ENCODE data around the gene TULP1. TPM values are rescaled to one million over a fixed set of nuclear protein-coding genes. Genes with fewer than 3 reads are reported as not detected.
"Not testable (repeated sequence)": the region's sequence is repeated elsewhere in the genome, so short reads cannot be mapped to it uniquely, and the experiment has no call there.

The TULP1 gene
- total RNA-seq (2014; rRNA removed; shearing (Covaris generic); ENCODE audit: low replicate concordance) = not detected in 2 replicates

- Histone ChIP-seq H3K9me3 (no peaks in the 10 kb centered on the region), H3K36me3 (no peaks in the 10 kb centered on the region), H3K4me3 (no peak within 1 kb of the TSS), H3K27me3 (no peaks in the 10 kb centered on the region)
- no peak for DNase-seq
Measured at GRCh38 chr6:35512740-35513139, at the start of gene TULP1. Gene TULP1, minus strand, starts transcription at chr6:35512896. Its CDS starts 38 bp downstream, at chr6:35512858.

GRCh38 chr6:35562060-35562459, 49.4 kb upstream of the TULP1 start:
- H3K9me3 ChIP-seq = no peaks in the 10 kb centered on the region
- peaks cover 21% of the 10 kb centered on the region for H3K27me3 ChIP-seq
- DNase-seq = no peak
- no peak overlapping the region for H3K4me3 ChIP-seq
- no peaks in the 10 kb centered on the region for H3K36me3 ChIP-seq

GRCh38 chr6:35561113-35561512, 48.4 kb upstream of the TULP1 start:
- Histone ChIP-seq H3K36me3 (no peaks in the 10 kb centered on the region), H3K4me3 (no peak overlapping the region), H3K9me3 (no peaks in the 10 kb centered on the region), H3K27me3 (peaks cover 21% of the 10 kb centered on the region)
- no peak for DNase-seq

- H3K9me3 ChIP-seq = no peaks in the 10 kb centered on the region
- H3K27me3 ChIP-seq = peaks cover under 1% of the 10 kb centered on the region; the same call in 1 of the 2 replicates
- no peaks in the 10 kb centered on the region for H3K36me3 ChIP-seq
- DNase-seq = no peak
- H3K4me3 ChIP-seq = no peak overlapping the region
Measured at GRCh38 chr6:35558571-35558970, 45.9 kb upstream of the TULP1 start.

GRCh38 chr6:35557239-35557638, 44.5 kb upstream of the TULP1 start:
- no peaks in the 10 kb centered on the region for H3K36me3 ChIP-seq
- no peaks in the 10 kb centered on the region for H3K9me3 ChIP-seq
- no peaks in the 10 kb centered on the region for H3K27me3 ChIP-seq
- DNase-seq = no peak
- H3K4me3 ChIP-seq = no peak overlapping the region

GRCh38 chr6:35554811-35555210, 42.1 kb upstream of the TULP1 start:
- Histone ChIP-seq H3K27me3 (no peaks in the 10 kb centered on the region), H3K36me3 (no peaks in the 10 kb centered on the region), H3K9me3 (peaks cover 8% of the 10 kb centered on the region), H3K4me3 (no peak overlapping the region)
- DNase-seq = no peak

GRCh38 chr6:35553315-35553714, 40.6 kb upstream of the TULP1 start:
- Histone ChIP-seq H3K27me3 (no peaks in the 10 kb centered on the region), H3K9me3 (peaks cover 8% of the 10 kb centered on the region), H3K36me3 (no peaks in the 10 kb centered on the region), H3K4me3 (no peak overlapping the region)
- no peak for DNase-seq

- H3K27me3 ChIP-seq = no peaks in the 10 kb centered on the region
- no peak overlapping the region for H3K4me3 ChIP-seq
- H3K36me3 ChIP-seq = no peaks in the 10 kb centered on the region
- peaks cover 8% of the 10 kb centered on the region for H3K9me3 ChIP-seq
- DNase-seq = no peak
Measured at GRCh38 chr6:35552285-35552917, 39.7 kb upstream of the TULP1 start.

- Histone ChIP-seq H3K27me3 (no peaks in the 10 kb centered on the region), H3K4me3 (no peak overlapping the region), H3K9me3 (peaks cover 8% of the 10 kb centered on the region), H3K36me3 (no peaks in the 10 kb centered on the region)
- DNase-seq = no peak
Measured at GRCh38 chr6:35550437-35550836, 37.7 kb upstream of the TULP1 start.

- H3K36me3 ChIP-seq = no peaks in the 10 kb centered on the region
- no peaks in the 10 kb centered on the region for H3K27me3 ChIP-seq
- H3K9me3 ChIP-seq = peaks cover 8% of the 10 kb centered on the region
- no peak for DNase-seq
- no peak overlapping the region for H3K4me3 ChIP-seq
Measured at GRCh38 chr6:35547676-35548075, 35.0 kb upstream of the TULP1 start.

GRCh38 chr6:35544769-35545361, 32.2 kb upstream of the TULP1 start:
- H3K9me3 ChIP-seq = peaks cover 2% of the 10 kb centered on the region; the same call in 1 of the 2 replicates
- no peaks in the 10 kb centered on the region for H3K36me3 ChIP-seq
- no peak overlapping the region for H3K4me3 ChIP-seq
- DNase-seq = no peak
- no peaks in the 10 kb centered on the region for H3K27me3 ChIP-seq

GRCh38 chr6:35543459-35544193, 30.9 kb upstream of the TULP1 start:
- Histone ChIP-seq H3K9me3 (peaks cover 2% of the 10 kb centered on the region; the same call in 1 of the 2 replicates), H3K4me3 (no peak overlapping the region), H3K27me3 (no peaks in the 10 kb centered on the region), H3K36me3 (no peaks in the 10 kb centered on the region)
- DNase-seq = no peak

- no peak for DNase-seq
- Histone ChIP-seq H3K27me3 (no peaks in the 10 kb centered on the region), H3K4me3 (no peak overlapping the region)
Measured at GRCh38 chr6:35541836-35542235, 29.1 kb upstream of the TULP1 start.

GRCh38 chr6:35539223-35539622, 26.5 kb upstream of the TULP1 start:
- H3K4me3 ChIP-seq = no peak overlapping the region

More at GRCh38 chr6:35541836-35542235, 29.1 kb upstream of the TULP1 start:
- H3K36me3 ChIP-seq = no peaks in the 10 kb centered on the region
- H3K9me3 ChIP-seq = peaks cover 2% of the 10 kb centered on the region; the same call in 1 of the 2 replicates

GRCh38 chr6:35535847-35536246, 23.2 kb upstream of the TULP1 start:
- not testable (repeated sequence) for H3K9me3 ChIP-seq, DNase-seq, H3K27me3 ChIP-seq, H3K4me3 ChIP-seq, H3K36me3 ChIP-seq

More at GRCh38 chr6:35539223-35539622, 26.5 kb upstream of the TULP1 start:
- Histone ChIP-seq H3K36me3 (no peaks in the 10 kb centered on the region), H3K9me3 (peaks cover 2% of the 10 kb centered on the region; the same call in 1 of the 2 replicates), H3K27me3 (no peaks in the 10 kb centered on the region; the same call in 1 of the 2 replicates)
- no peak for DNase-seq

GRCh38 chr6:35534407-35535170, 21.9 kb upstream of the TULP1 start:
- no peaks in the 10 kb centered on the region; the same call in 1 of the 2 replicates for H3K27me3 ChIP-seq
- no peak overlapping the region for H3K4me3 ChIP-seq
- no peaks in the 10 kb centered on the region for H3K9me3 ChIP-seq

GRCh38 chr6:35533981-35534380, 21.3 kb upstream of the TULP1 start:
- Histone ChIP-seq H3K36me3 (no peaks in the 10 kb centered on the region), H3K4me3 (no peak overlapping the region), H3K9me3 (no peaks in the 10 kb centered on the region), H3K27me3 (no peaks in the 10 kb centered on the region; the same call in 1 of the 2 replicates)
- no peak for DNase-seq

More at GRCh38 chr6:35534407-35535170, 21.9 kb upstream of the TULP1 start:
- no peaks in the 10 kb centered on the region for H3K36me3 ChIP-seq
- no peak for DNase-seq
